SK-N-SH treated with all-trans-retinoic acid at 6 μM for 48 hours (cell line): ENCODE results near the gene SASH1.

Source experiments
- ATAC-seq: fragments of 200-7000 bp; cut with Tn5 transposase; 3 replicates; pipeline ENCODE4 v1.9.1; 2020; ENCODE audit warnings: mild to moderate bottlenecking, moderate library complexity
- ARNTL ChIP-seq: fragments of 450-650 bp; formaldehyde crosslinking; IDR thresholded peaks from 2 replicates; pipeline ENCODE4 v1.5.0; 2020; ENCODE audit warnings: low read depth, mild to moderate bottlenecking, moderate library complexity, borderline replicate concordance
- BACH2 ChIP-seq: fragments of 250-450 bp; sonication (Bioruptor Pico); IDR thresholded peaks from 2 replicates; pipeline ENCODE4 v1.9.0; 2021; ENCODE audit warnings: mild to moderate bottlenecking, borderline replicate concordance
- ESRRG ChIP-seq: fragments of 250-450 bp; sonication (Bioruptor Pico); IDR thresholded peaks from 2 replicates; pipeline ENCODE4 v1.6.1; 2021; ENCODE audit warnings: mild to moderate bottlenecking
- TCF4 ChIP-seq: fragments of 250-450 bp; sonication (Bioruptor Pico); IDR thresholded peaks from 2 replicates; pipeline ENCODE4 v1.8.0; 2021; ENCODE audit warnings: mild to moderate bottlenecking, moderate library complexity, borderline replicate concordance
- ZFP30 ChIP-seq: fragments of 450-650 bp; formaldehyde crosslinking; IDR thresholded peaks from 2 replicates; pipeline ENCODE4 v1.5.0; 2022; ENCODE audit warnings: mild to moderate bottlenecking, moderate library complexity
- ZNF8 ChIP-seq: fragments of 450-650 bp; formaldehyde crosslinking; IDR thresholded peaks from 2 replicates; pipeline ENCODE4 v1.5.0; 2020; ENCODE audit warnings: mild to moderate bottlenecking, moderate library complexity
- TF ChIP-seq, protein P1 (sequence below): fragments of 250-450 bp; sonication (Bioruptor Pico); IDR thresholded peaks from 2 replicates; pipeline ENCODE4 v1.5.1; 2021; ENCODE audit warnings: mild to moderate bottlenecking, moderate library complexity

Gene SASH1

GRCh38 chr6:148598724-148599123, 256.1 kb downstream of the SASH1 start:
- no peak for ATAC-seq
- TF ChIP-seq BACH2 (CRISPR knock-in tag): no peak
- TF ChIP-seq, all 23 proteins: peak for 0

- ATAC-seq: no peak
- TF ChIP-seq ZFP30 (no peak), TCF4 (no peak), ARNTL (no peak), BACH2 (CRISPR knock-in tag) (no peak), ESRRG (CRISPR knock-in tag) (no peak), ZNF8 (no peak)
- TF ChIP-seq, protein P1, sequence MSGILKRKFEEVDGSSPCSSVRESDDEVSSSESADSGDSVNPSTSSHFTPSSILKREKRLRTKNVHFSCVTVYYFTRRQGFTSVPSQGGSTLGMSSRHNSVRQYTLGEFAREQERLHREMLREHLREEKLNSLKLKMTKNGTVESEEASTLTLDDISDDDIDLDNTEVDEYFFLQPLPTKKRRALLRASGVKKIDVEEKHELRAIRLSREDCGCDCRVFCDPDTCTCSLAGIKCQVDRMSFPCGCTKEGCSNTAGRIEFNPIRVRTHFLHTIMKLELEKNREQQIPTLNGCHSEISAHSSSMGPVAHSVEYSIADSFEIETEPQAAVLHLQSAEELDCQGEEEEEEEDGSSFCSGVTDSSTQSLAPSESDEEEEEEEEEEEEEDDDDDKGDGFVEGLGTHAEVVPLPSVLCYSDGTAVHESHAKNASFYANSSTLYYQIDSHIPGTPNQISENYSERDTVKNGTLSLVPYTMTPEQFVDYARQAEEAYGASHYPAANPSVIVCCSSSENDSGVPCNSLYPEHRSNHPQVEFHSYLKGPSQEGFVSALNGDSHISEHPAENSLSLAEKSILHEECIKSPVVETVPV (CRISPR knock-in tag): no peak
These were observed 257.4 kb downstream of the SASH1 start for GRCh38 chr6:148599967-148600426.
